Breast epithelium (tissue), 4 donors: ENCODE results near the gene HMGCS2. TPM values are rescaled to one million over a fixed set of nuclear protein-coding genes. Genes with fewer than 3 reads are reported as not detected.

ENCODE experiments used
- DNase-seq, 2 donors: peaks; one replicate each; pipeline ENCODE4 v3.0.0-alpha.2; 2019; ENCODE audit warnings: low spot score in 2 of 2
- H3K27ac ChIP-seq, 2 donors: fragments of 200-600 bp; sonication (generic) in 1 of 2; one replicate each; pipeline ENCODE4 v1.5.1; 2016 to 2019; ENCODE audit warnings: mild to moderate bottlenecking in 1 of 2
- H3K27me3 ChIP-seq, 2 donors: fragments of 200-600 bp; sonication (generic) in 1 of 2; one replicate each; pipeline versions ENCODE4 v1.5.1 to v1.6.0; 2017 to 2019; ENCODE audit warnings: control low read depth in 1 of 2, mild to moderate bottlenecking in 1 of 2
- H3K36me3 ChIP-seq: fragments of 200-600 bp; one replicate; pipeline ENCODE4 v1.5.1; 2019
- H3K4me1 ChIP-seq, 2 donors: fragments of 200-600 bp; sonication (generic); one replicate each; pipeline ENCODE4 v1.5.1; 2016 to 2019; ENCODE audit warnings: control low read depth in 1 of 2
- H3K4me3 ChIP-seq, 3 donors: fragments of 200-600 bp; sonication (generic); 1 replicate in 2 of 3; 2 replicates in 1 of 3; pipeline ENCODE4 v1.5.1; 2016 to 2019; ENCODE audit warnings: mild to moderate bottlenecking in 3 of 3, moderate library complexity in 2 of 3
- H3K9me3 ChIP-seq, 2 donors: fragments of 200-600 bp; sonication (generic) in 1 of 2; one replicate each; pipeline ENCODE4 v1.5.1; 2016 to 2019; ENCODE audit warnings: control low read depth in 1 of 2
- POLR2A ChIP-seq: fragments of 450-650 bp; IDR thresholded peaks from one replicate; pipeline ENCODE4 v1.6.1; 2016; ENCODE audit warnings: antibody characterized with exemption, mild to moderate bottlenecking, moderate library complexity
- POLR2AphosphoS5 ChIP-seq, 3 donors: sonication (generic); formaldehyde crosslinking; IDR thresholded peaks; one replicate each; pipeline ENCODE4 v1.6.1; 2017; ENCODE audit warnings: antibody characterized with exemption in 3 of 3
- intact Hi-C: fragments of 100-400 bp; cut with DNase I; formaldehyde crosslinking; loops from one replicate; pipeline ENCODE4 v1.15.1; 2023; ENCODE audit warnings: low total_unique reads
- total RNA-seq, 3 donors: library from RNA; depleted of rRNA; stranded (reverse); fragments of >200 nt; gene quantifications; one replicate each; pipeline ENCODE4 v1.1.0, GENCODE V29; 2016
- TF ChIP-seq, protein P1 (sequence below), 3 donors: fragments of 450-650 bp; IDR thresholded peaks; one replicate each; pipeline ENCODE4 v1.5.1; 2016 to 2017; ENCODE audit warnings: antibody characterized with exemption in 3 of 3, mild to moderate bottlenecking in 3 of 3, moderate library complexity in 3 of 3

Gene HMGCS2
- total RNA-seq, 3 donors from 2014 or later = 0.16 to 142 (median 23.0) TPM

GRCh38 chr1:119783354-119784185 is 14.9 kb upstream of the HMGCS2 start:
- Histone ChIP-seq H3K4me1 (no peaks in the 10 kb centered on the region), H3K9me3 (no peaks in the 10 kb centered on the region), H3K27ac (no peak overlapping the region), H3K4me3 (no peak overlapping the region), H3K36me3 (no peaks in the 10 kb centered on the region), H3K27me3 (no peaks in the 10 kb centered on the region)
- TF ChIP-seq POLR2A (no peak), POLR2AphosphoS5 (IDR thresholded peaks at IDR 0.05) (no peak)
- TF ChIP-seq, protein P1, sequence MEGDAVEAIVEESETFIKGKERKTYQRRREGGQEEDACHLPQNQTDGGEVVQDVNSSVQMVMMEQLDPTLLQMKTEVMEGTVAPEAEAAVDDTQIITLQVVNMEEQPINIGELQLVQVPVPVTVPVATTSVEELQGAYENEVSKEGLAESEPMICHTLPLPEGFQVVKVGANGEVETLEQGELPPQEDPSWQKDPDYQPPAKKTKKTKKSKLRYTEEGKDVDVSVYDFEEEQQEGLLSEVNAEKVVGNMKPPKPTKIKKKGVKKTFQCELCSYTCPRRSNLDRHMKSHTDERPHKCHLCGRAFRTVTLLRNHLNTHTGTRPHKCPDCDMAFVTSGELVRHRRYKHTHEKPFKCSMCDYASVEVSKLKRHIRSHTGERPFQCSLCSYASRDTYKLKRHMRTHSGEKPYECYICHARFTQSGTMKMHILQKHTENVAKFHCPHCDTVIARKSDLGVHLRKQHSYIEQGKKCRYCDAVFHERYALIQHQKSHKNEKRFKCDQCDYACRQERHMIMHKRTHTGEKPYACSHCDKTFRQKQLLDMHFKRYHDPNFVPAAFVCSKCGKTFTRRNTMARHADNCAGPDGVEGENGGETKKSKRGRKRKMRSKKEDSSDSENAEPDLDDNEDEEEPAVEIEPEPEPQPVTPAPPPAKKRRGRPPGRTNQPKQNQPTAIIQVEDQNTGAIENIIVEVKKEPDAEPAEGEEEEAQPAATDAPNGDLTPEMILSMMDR (IDR thresholded peaks at IDR 0.05) = no peak
- no peak for DNase-seq
- intact Hi-C loops = no loop called here

DNA sequence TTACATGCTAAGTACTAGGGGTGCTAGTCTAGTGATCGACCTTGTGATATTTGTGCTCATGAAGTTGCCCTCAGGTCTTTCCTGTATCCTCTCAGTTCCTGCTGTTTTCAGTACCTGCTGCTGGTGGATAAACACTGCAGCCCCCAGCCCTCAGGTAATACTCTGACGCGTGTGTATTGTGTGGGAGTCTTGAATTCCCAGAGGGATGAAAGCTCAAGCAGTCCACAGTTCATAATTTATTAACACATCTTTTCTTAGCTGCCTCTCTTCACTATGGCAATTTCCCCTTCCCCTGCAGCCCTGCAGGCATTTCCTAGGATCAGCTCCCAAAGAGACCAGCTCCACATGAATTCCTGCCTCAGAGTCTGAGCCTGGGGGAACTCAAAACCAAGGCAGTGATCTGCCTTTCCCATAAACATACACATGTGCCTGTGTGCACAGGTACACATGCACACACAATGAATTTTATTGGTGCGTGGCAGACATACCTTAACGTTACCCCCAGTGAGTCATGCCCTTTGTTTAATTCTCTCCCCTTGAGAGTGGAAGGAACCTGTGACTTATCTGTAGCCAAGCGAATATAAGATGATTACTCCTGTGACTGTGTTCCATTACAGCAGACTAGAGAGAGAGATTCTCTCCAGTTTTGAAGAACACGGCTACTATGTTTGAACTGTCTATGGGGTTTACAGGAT is 14.1 kb upstream of the HMGCS2 start:
- intact Hi-C loops = no loop called here
- H3K27ac ChIP-seq = no peak overlapping the region

DNA sequence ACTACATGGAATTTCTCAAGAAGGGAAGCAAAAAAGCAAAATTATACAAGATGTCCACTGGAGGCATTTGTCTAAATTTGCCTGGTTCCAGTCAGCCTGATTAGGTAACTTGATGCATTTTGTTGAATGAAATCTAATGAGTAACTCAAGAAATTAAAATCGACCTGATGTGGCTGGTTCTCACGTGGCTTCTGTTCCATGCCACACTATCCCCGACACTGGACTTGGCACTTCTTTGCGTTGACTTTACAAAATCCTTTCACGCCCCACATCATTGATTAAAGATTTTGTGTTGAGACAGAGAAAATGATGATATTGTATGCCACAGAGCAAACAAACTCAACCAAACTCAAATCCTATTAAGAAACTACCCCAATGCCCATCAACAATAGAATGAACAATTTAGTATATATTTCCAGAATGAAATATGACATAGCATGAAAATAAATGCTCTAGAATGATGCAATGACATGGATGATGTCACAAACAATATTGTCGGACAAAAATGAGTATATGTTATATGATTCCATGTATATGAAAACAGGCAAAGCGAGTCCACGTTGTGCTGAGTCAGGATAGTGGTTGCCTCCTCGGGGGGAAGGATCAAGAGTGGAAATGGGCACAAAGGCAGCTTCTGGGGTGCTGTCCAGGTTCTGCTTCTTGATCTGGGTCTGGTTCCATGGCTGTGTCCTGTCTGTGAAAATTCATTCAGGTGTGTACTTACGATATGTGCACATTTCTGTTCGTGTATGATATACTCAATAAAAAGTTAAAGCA is 12.9 kb upstream of the HMGCS2 start:
- no peak overlapping the region for H3K27ac ChIP-seq
- TF ChIP-seq, protein P1 (IDR thresholded peaks at IDR 0.05) = no peak
- TF ChIP-seq POLR2A (no peak), POLR2AphosphoS5 (IDR thresholded peaks at IDR 0.05) (no peak)
- H3K27me3 ChIP-seq = no peaks in the 10 kb centered on the region
- H3K9me3 ChIP-seq = no peaks in the 10 kb centered on the region
- no peaks in the 10 kb centered on the region for H3K36me3 ChIP-seq
- no peaks in the 10 kb centered on the region for H3K4me1 ChIP-seq
- H3K4me3 ChIP-seq = no peak overlapping the region
- DNase-seq = no peak
- intact Hi-C loops = no loop called here

More for the DNA sequence above, 14.1 kb upstream of the HMGCS2 start:
- no peaks in the 10 kb centered on the region for H3K36me3 ChIP-seq
- no peak for DNase-seq
- H3K27me3 ChIP-seq = no peaks in the 10 kb centered on the region
- TF ChIP-seq POLR2AphosphoS5 (IDR thresholded peaks at IDR 0.05) = no peak
- TF ChIP-seq POLR2A = no peak
- TF ChIP-seq, protein P1 (IDR thresholded peaks at IDR 0.05) = no peak
- no peaks in the 10 kb centered on the region for H3K4me1 ChIP-seq
- no peaks in the 10 kb centered on the region for H3K9me3 ChIP-seq
- no peak overlapping the region for H3K4me3 ChIP-seq

DNA sequence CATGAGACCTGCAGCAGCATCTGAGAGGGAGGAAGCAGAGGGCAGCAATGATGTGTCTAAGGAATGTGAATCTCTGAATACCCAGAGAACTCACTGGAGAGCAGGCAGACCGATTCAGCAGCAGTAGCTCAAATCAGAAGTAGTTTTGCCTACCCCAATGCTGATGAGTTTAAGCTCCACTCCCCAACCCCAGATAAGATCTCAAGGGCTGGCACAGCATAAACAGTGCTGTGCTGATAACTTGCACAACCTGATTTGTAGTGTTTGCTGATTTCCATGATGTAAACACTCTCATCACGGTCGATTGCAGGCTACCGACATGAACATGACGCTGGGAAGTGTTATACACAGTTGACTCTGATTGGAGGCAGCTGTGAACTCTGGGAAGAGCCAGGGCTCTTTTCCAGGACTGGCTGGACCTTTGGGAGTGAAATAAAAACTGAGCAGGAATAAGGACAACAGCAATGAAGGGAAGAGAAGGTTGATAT is 11.2 kb upstream of the HMGCS2 start:
- H3K9me3 ChIP-seq = no peaks in the 10 kb centered on the region
- H3K4me3 ChIP-seq = peak overlapping the region in 2 of 3 donors; percentile 7 to 47
- H3K27ac ChIP-seq = peak overlapping the region; percentile 11 to 23
- DNase-seq = no peak
- H3K4me1 ChIP-seq = no peaks in the 10 kb centered on the region
- H3K36me3 ChIP-seq = no peaks in the 10 kb centered on the region
- intact Hi-C loops = no loop called here
- H3K27me3 ChIP-seq = no peaks in the 10 kb centered on the region
- TF ChIP-seq, protein P1 (IDR thresholded peaks at IDR 0.05) = no peak
- TF ChIP-seq POLR2AphosphoS5 (IDR thresholded peaks at IDR 0.05) (no peak), POLR2A (no peak)
